Muscle of back (tissue), 13 donors: ENCODE results near the gene FBLIM1. TPM values are rescaled to one million over a fixed set of nuclear protein-coding genes. Genes with fewer than 3 reads are reported as not detected.

Source experiments
- DNase-seq, 3 donors: peaks; one replicate each; pipeline versions ENCODE4 v3.0.0 to v3.0.0-alpha.2; 2013
- long read RNA-seq, 9 donors: transcript quantifications; one replicate each; lab custom pipeline, GENCODE V29; 2026
- polyA plus RNA-seq, 10 donors: library from polyadenylated mRNA; unstranded; fragments of 120-200 nt; gene quantifications; one replicate each; pipeline ENCODE4 v1.2.1, GENCODE V29; 2013; ENCODE audit not compliant: insufficient read length in 10 of 10

FBLIM1 gene
- polyA plus RNA-seq, result 10 to 100 TPM; 18.3 to 38.6 (median 27.5) TPM
- long read RNA-seq, donor 1, partial matches to known transcripts, result 0 of 5 reads
- long read RNA-seq, donor 1, other reads (novel, unspliced or antisense), result 0 of 5 reads
- long read RNA-seq, donor 2, partial matches to known transcripts, result 0 of 4 reads
- long read RNA-seq, donor 2, other reads (novel, unspliced or antisense), result 0 of 4 reads
- long read RNA-seq, donor 3, result 0 reads
- long read RNA-seq, donor 4, partial matches to known transcripts, result 0 of 3 reads
- long read RNA-seq, donor 4, other reads (novel, unspliced or antisense), result 0 of 3 reads
- long read RNA-seq, donor 5, partial matches to known transcripts, result 0 of 9 reads
- long read RNA-seq, donor 5, other reads (novel, unspliced or antisense), result 5 of 9 reads
- long read RNA-seq, donor 6, partial matches to known transcripts, result 0 of 12 reads
- long read RNA-seq, donor 6, other reads (novel, unspliced or antisense), result 6 of 12 reads
- long read RNA-seq, donor 7, partial matches to known transcripts, result 0 of 2 reads
- long read RNA-seq, donor 7, other reads (novel, unspliced or antisense), result 0 of 2 reads
- long read RNA-seq, donor 8, result 0 reads
- long read RNA-seq, donor 9, result 0 reads

GRCh38 chr1:15758343-15758931, at the start of gene FBLIM1:
Gene FBLIM1 (plus strand): TSS chr1:15758795. CDS start chr1:15764984, 6,189 bp downstream.
- no peak for DNase-seq

GRCh38 chr1:15709226-15709625, 49.4 kb upstream of the FBLIM1 start:
- no peak for DNase-seq

GRCh38 chr1:15712168-15712567, 46.4 kb upstream of the FBLIM1 start:
- DNase-seq, result no peak

- peak; percentile 59 to 72 (median 70) for DNase-seq
These were observed 44.0 kb upstream of the FBLIM1 start for GRCh38 chr1:15714406-15715136.

- no peak for DNase-seq
These were observed 41.0 kb upstream of the FBLIM1 start for GRCh38 chr1:15717418-15718125.

- DNase-seq, result peak in 1 of 3 donors; percentile 50
These were observed 40.4 kb upstream of the FBLIM1 start for GRCh38 chr1:15718199-15718601.

GRCh38 chr1:15719381-15720120, 39.0 kb upstream of the FBLIM1 start:
- no peak for DNase-seq

GRCh38 chr1:15720861-15721260, 37.7 kb upstream of the FBLIM1 start:
- DNase-seq, result no peak

GRCh38 chr1:15722411-15722810, 36.2 kb upstream of the FBLIM1 start:
- DNase-seq, result no peak

- peak in 1 of 3 donors; percentile 71 for DNase-seq
These were observed 35.6 kb upstream of the FBLIM1 start for GRCh38 chr1:15722836-15723532.

GRCh38 chr1:15723631-15724246, 34.9 kb upstream of the FBLIM1 start:
- DNase-seq, result no peak

- DNase-seq, result no peak
These were observed 33.4 kb upstream of the FBLIM1 start for GRCh38 chr1:15724949-15725880.

GRCh38 chr1:15726508-15726907, 32.1 kb upstream of the FBLIM1 start:
- no peak for DNase-seq

GRCh38 chr1:15727021-15727420, 31.6 kb upstream of the FBLIM1 start:
- no peak for DNase-seq

- no peak for DNase-seq
These were observed 31.2 kb upstream of the FBLIM1 start for GRCh38 chr1:15727424-15727823.

GRCh38 chr1:15727866-15728534, 30.6 kb upstream of the FBLIM1 start:
- DNase-seq, result no peak

GRCh38 chr1:15728937-15729657, 29.5 kb upstream of the FBLIM1 start:
- no peak for DNase-seq
